ENCODE measurements around the gene TNFRSF6B.
"Not testable (repeated sequence)": the region's sequence is repeated elsewhere in the genome, so short reads cannot be mapped to it uniquely, and the experiment has no call there.

TNFRSF6B gene

GRCh38 chr20:63711085-63711645 is 14.7 kb downstream of the TNFRSF6B start:
- DNase-seq = no peak

GRCh38 chr20:63712191-63712590 is 15.7 kb downstream of the TNFRSF6B start:
- no peak for DNase-seq

GRCh38 chr20:63714858-63715257 is 18.4 kb downstream of the TNFRSF6B start:
- DNase-seq = no peak

GRCh38 chr20:63718996-63719395 is 22.5 kb downstream of the TNFRSF6B start:
- DNase-seq = no peak

- DNase-seq = not testable (repeated sequence)
Measured at GRCh38 chr20:63722967-63723622, 26.6 kb downstream of the TNFRSF6B start.

GRCh38 chr20:63730189-63730733 is 33.8 kb downstream of the TNFRSF6B start:
- DNase-seq = not testable (repeated sequence)

- DNase-seq = no peak
Measured at GRCh38 chr20:63731410-63731809, 35.0 kb downstream of the TNFRSF6B start.

- DNase-seq = no peak
Measured at GRCh38 chr20:63732118-63733095, 36.0 kb downstream of the TNFRSF6B start.

- DNase-seq = no peak
Measured at GRCh38 chr20:63733117-63733516, 36.7 kb downstream of the TNFRSF6B start.

- DNase-seq = no peak
Measured at GRCh38 chr20:63733579-63734081, 37.2 kb downstream of the TNFRSF6B start.

GRCh38 chr20:63734111-63734945 is 37.9 kb downstream of the TNFRSF6B start:
- no peak for DNase-seq

GRCh38 chr20:63734946-63735858 is 38.8 kb downstream of the TNFRSF6B start:
- no peak for DNase-seq

GRCh38 chr20:63735859-63736718 is 39.6 kb downstream of the TNFRSF6B start, which contains the start of gene LIME1:
Gene LIME1, plus strand, starts transcription at chr20:63736664. Its CDS starts 886 bp downstream, at chr20:63737550.
- DNase-seq = no peak

- no peak for DNase-seq
Measured at GRCh38 chr20:63736893-63737694, 40.6 kb downstream of the TNFRSF6B start.

GRCh38 chr20:63737695-63737944 is 41.2 kb downstream of the TNFRSF6B start:
- DNase-seq = no peak

- DNase-seq = no peak
Measured at GRCh38 chr20:63737945-63738686, 41.7 kb downstream of the TNFRSF6B start.

- no peak for DNase-seq
Measured at GRCh38 chr20:63738687-63739129, 42.3 kb downstream of the TNFRSF6B start.
